Pulmonary artery endothelial cell (primary cell): ENCODE results near the gene DUSP6. TPM values are rescaled to one million over a fixed set of nuclear protein-coding genes. Genes with fewer than 3 reads are reported as not detected.

Experiments
- DNase-seq: peaks from one replicate; pipeline ENCODE4 v3.0.0-alpha.2; 2011; ENCODE audit warnings: low read depth, low spot score
- total RNA-seq: library from RNA; depleted of rRNA; stranded (reverse); fragments of >200 nt; gene quantifications from 2 replicates; pipeline ENCODE4 v1.2.3, GENCODE V29; 2014

The DUSP6 gene
- 209 and 381 TPM in 2 replicates for total RNA-seq

GRCh38 chr12:89352492-89353187, at the start of gene DUSP6:
Gene DUSP6, minus strand, starts transcription at chr12:89352501. Its CDS starts 462 bp downstream, at chr12:89352039.
- peak; percentile 98 for DNase-seq

- no peak for DNase-seq
Measured at GRCh38 chr12:89401433-89402058, 49.2 kb upstream of the DUSP6 start.

GRCh38 chr12:89400415-89400814, 48.1 kb upstream of the DUSP6 start:
- DNase-seq, result no peak

GRCh38 chr12:89395712-89396111, 43.4 kb upstream of the DUSP6 start:
- DNase-seq, result no peak

- no peak for DNase-seq
Measured at GRCh38 chr12:89393551-89394121, 41.3 kb upstream of the DUSP6 start.

GRCh38 chr12:89392391-89392790, 40.1 kb upstream of the DUSP6 start:
- no peak for DNase-seq

GRCh38 chr12:89391726-89392336, 39.5 kb upstream of the DUSP6 start:
- DNase-seq, result no peak

- no peak for DNase-seq
Measured at GRCh38 chr12:89390802-89391673, 38.7 kb upstream of the DUSP6 start.

- peak; percentile 77 for DNase-seq
Measured at GRCh38 chr12:89389755-89390661, 37.7 kb upstream of the DUSP6 start.

- no peak for DNase-seq
Measured at GRCh38 chr12:89386138-89386537, 33.8 kb upstream of the DUSP6 start.

- DNase-seq, result no peak
Measured at GRCh38 chr12:89384807-89385206, 32.5 kb upstream of the DUSP6 start.

- DNase-seq, result no peak
Measured at GRCh38 chr12:89384050-89384758, 31.9 kb upstream of the DUSP6 start.

GRCh38 chr12:89383235-89384049, 31.1 kb upstream of the DUSP6 start:
- no peak for DNase-seq

- DNase-seq, result no peak
Measured at GRCh38 chr12:89382328-89382727, 30.0 kb upstream of the DUSP6 start.

- DNase-seq, result no peak
Measured at GRCh38 chr12:89379839-89380467, 27.7 kb upstream of the DUSP6 start.

GRCh38 chr12:89379148-89379838, 27.0 kb upstream of the DUSP6 start:
- no peak for DNase-seq

GRCh38 chr12:89376844-89377243, 24.5 kb upstream of the DUSP6 start:
- no peak for DNase-seq

- DNase-seq, result no peak
Measured at GRCh38 chr12:89376202-89376529, 23.9 kb upstream of the DUSP6 start.
